Ishikawa (cell line): ENCODE data around the gene ILKAP.

Source experiments
- CEBPB ChIP-seq: IDR thresholded peaks from 2 replicates; pipeline ENCODE4 v1.6.1; 2012
- CREB1 ChIP-seq: IDR thresholded peaks from 2 replicates; pipeline ENCODE4 v1.6.1; 2012; ENCODE audit warnings: low read depth
- EGR1 ChIP-seq: IDR thresholded peaks from 2 replicates; pipeline ENCODE4 v1.6.1; 2012
- EP300 ChIP-seq: IDR thresholded peaks from 2 replicates; pipeline ENCODE4 v1.6.1; 2012; ENCODE audit warnings: borderline replicate concordance
- FOXM1 ChIP-seq: IDR thresholded peaks from 2 replicates; pipeline ENCODE4 v1.6.1; 2012; ENCODE audit warnings: low read depth, borderline replicate concordance
- RAD21 ChIP-seq: IDR thresholded peaks from 2 replicates; pipeline ENCODE4 v1.6.1; 2012; ENCODE audit warnings: low read depth
- TAF1 ChIP-seq: IDR thresholded peaks from 2 replicates; pipeline ENCODE4 v1.6.1; 2012; ENCODE audit warnings: low read depth, mild to moderate bottlenecking
- TEAD4 ChIP-seq: IDR thresholded peaks from 2 replicates; pipeline ENCODE4 v1.6.1; 2012
- ZBTB7A ChIP-seq: IDR thresholded peaks from 2 replicates; pipeline ENCODE4 v1.6.1; 2012; ENCODE audit warnings: low read depth
- TF ChIP-seq, protein P1 (sequence below): IDR thresholded peaks from 2 replicates; pipeline ENCODE4 v1.6.1; 2012; ENCODE audit warnings: low read depth, mild to moderate bottlenecking

DNA sequence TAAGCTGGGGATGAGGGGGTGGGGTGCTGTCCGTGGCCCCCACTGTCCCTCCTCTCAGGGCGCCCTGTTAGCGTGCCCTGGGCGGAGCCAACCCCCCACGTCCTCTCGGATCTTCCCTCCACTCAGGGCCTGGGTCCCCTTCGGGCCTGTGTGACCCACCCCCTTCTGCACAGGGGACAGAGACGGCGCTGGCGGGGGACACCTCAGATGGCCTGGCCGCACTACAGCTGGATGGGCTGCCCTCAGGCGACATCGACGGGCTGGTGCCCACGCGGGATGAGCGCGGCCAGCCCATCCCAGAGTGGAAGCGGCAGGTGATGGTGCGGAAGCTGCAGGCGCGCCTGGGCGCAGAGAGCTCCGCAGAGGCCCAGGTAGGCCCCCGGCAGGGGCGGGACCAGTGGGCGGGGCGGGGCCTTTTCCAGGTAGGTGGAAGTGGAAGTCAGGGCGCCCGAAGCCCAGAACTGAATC is 74.9 kb downstream of the ILKAP start:
- TF ChIP-seq CEBPB (no peak), ZBTB7A (no peak), EGR1 (no peak), RAD21 (no peak), CREB1 (no peak), EP300 (no peak), TAF1 (no peak), FOXM1 (no peak), TEAD4 (no peak)
- TF ChIP-seq, protein P1, sequence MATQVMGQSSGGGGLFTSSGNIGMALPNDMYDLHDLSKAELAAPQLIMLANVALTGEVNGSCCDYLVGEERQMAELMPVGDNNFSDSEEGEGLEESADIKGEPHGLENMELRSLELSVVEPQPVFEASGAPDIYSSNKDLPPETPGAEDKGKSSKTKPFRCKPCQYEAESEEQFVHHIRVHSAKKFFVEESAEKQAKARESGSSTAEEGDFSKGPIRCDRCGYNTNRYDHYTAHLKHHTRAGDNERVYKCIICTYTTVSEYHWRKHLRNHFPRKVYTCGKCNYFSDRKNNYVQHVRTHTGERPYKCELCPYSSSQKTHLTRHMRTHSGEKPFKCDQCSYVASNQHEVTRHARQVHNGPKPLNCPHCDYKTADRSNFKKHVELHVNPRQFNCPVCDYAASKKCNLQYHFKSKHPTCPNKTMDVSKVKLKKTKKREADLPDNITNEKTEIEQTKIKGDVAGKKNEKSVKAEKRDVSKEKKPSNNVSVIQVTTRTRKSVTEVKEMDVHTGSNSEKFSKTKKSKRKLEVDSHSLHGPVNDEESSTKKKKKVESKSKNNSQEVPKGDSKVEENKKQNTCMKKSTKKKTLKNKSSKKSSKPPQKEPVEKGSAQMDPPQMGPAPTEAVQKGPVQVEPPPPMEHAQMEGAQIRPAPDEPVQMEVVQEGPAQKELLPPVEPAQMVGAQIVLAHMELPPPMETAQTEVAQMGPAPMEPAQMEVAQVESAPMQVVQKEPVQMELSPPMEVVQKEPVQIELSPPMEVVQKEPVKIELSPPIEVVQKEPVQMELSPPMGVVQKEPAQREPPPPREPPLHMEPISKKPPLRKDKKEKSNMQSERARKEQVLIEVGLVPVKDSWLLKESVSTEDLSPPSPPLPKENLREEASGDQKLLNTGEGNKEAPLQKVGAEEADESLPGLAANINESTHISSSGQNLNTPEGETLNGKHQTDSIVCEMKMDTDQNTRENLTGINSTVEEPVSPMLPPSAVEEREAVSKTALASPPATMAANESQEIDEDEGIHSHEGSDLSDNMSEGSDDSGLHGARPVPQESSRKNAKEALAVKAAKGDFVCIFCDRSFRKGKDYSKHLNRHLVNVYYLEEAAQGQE: no peak
